Measurements from ENCODE around the gene TOPAZ1.
A peak's percentile ranks its signal among the peaks of the same experiment; 100 is the strongest.

The TOPAZ1 gene

GRCh38 chr3:44241706-44242105 lies at the start of gene TOPAZ1:
Gene TOPAZ1 (plus strand): TSS chr3:44241886. CDS start chr3:44242054, 168 bp downstream.
- no peak for DNase-seq (ENCODE audit: low read depth)

GRCh38 chr3:44198284-44199269 lies 43.1 kb upstream of the TOPAZ1 start:
- peak; percentile 57 for DNase-seq (ENCODE audit: low read depth)

GRCh38 chr3:44206261-44206660 lies 35.4 kb upstream of the TOPAZ1 start:
- no peak for DNase-seq (ENCODE audit: low read depth)

GRCh38 chr3:44206862-44207652 lies 34.6 kb upstream of the TOPAZ1 start:
- no peak for DNase-seq (ENCODE audit: low read depth)

GRCh38 chr3:44208086-44208485 lies 33.6 kb upstream of the TOPAZ1 start:
- no peak for DNase-seq (ENCODE audit: low read depth)

- DNase-seq (ENCODE audit: low read depth) = no peak
These were observed 33.1 kb upstream of the TOPAZ1 start for GRCh38 chr3:44208568-44208967.

GRCh38 chr3:44210967-44211366 lies 30.7 kb upstream of the TOPAZ1 start:
- DNase-seq (ENCODE audit: low read depth) = no peak

- DNase-seq (ENCODE audit: low read depth) = no peak
These were observed 19.3 kb upstream of the TOPAZ1 start for GRCh38 chr3:44222337-44222736.

GRCh38 chr3:44223299-44223698 lies 18.4 kb upstream of the TOPAZ1 start:
- peak; percentile 38 for DNase-seq (ENCODE audit: low read depth)

GRCh38 chr3:44224131-44224530 lies 17.6 kb upstream of the TOPAZ1 start:
- no peak for DNase-seq (ENCODE audit: low read depth)

- no peak for DNase-seq (ENCODE audit: low read depth)
These were observed 15.1 kb upstream of the TOPAZ1 start for GRCh38 chr3:44226573-44226972.

- DNase-seq (ENCODE audit: low read depth) = no peak
These were observed 14.1 kb upstream of the TOPAZ1 start for GRCh38 chr3:44227632-44228031.

- DNase-seq (ENCODE audit: low read depth) = no peak
These were observed 12.8 kb upstream of the TOPAZ1 start for GRCh38 chr3:44228900-44229299.

- DNase-seq (ENCODE audit: low read depth) = no peak
These were observed 9.3 kb upstream of the TOPAZ1 start for GRCh38 chr3:44232407-44232806.

- DNase-seq (ENCODE audit: low read depth) = no peak
These were observed 6.9 kb upstream of the TOPAZ1 start for GRCh38 chr3:44234648-44235268.

- DNase-seq (ENCODE audit: low read depth) = peak; percentile 80
These were observed 5.8 kb upstream of the TOPAZ1 start for GRCh38 chr3:44235604-44236484.

- DNase-seq (ENCODE audit: low read depth) = no peak
These were observed 5.2 kb upstream of the TOPAZ1 start for GRCh38 chr3:44236485-44236908.

GRCh38 chr3:44237161-44237560 lies 4.5 kb upstream of the TOPAZ1 start:
- no peak for DNase-seq (ENCODE audit: low read depth)

- DNase-seq (ENCODE audit: low read depth) = no peak
These were observed 4.0 kb upstream of the TOPAZ1 start for GRCh38 chr3:44237665-44238064.

GRCh38 chr3:44238889-44239288 lies 2.8 kb upstream of the TOPAZ1 start:
- DNase-seq (ENCODE audit: low read depth) = no peak

GRCh38 chr3:44240061-44240460 lies 1.6 kb upstream of the TOPAZ1 start:
- no peak for DNase-seq (ENCODE audit: low read depth)

Data from stromal cell of bone marrow (primary cell).